GM21381 (cell line): ENCODE results near the gene HSFX4.
A peak's percentile ranks its signal among the peaks of the same experiment; 100 is the strongest.
"Not testable (repeated sequence)": the region's sequence is repeated elsewhere in the genome, so short reads cannot be mapped to it uniquely, and the experiment has no call there.

Source experiments
- ATAC-seq: cut with Tn5 transposase; IDR thresholded peaks from one replicate; pipeline ENCODE4 v1.9.1; 2021; ENCODE audit warnings: mild to moderate bottlenecking, moderate library complexity; ENCODE audit not compliant: unreplicated experiment

The HSFX4 gene, protein sequence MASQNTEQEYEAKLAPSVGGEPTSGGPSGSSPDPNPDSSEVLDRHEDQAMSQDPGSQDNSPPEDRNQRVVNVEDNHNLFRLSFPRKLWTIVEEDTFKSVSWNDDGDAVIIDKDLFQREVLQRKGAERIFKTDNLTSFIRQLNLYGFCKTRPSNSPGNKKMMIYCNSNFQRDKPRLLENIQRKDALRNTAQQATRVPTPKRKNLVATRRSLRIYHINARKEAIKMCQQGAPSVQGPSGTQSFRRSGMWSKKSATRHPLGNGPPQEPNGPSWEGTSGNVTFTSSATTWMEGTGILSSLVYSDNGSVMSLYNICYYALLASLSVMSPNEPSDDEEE

GRCh38 chrX:149929400-149929799 lies at the start of gene HSFX4:
Gene HSFX4 (plus strand): TSS chrX:149929573. CDS start chrX:149929645, 72 bp downstream.
- not testable (repeated sequence) for ATAC-seq

DNA sequence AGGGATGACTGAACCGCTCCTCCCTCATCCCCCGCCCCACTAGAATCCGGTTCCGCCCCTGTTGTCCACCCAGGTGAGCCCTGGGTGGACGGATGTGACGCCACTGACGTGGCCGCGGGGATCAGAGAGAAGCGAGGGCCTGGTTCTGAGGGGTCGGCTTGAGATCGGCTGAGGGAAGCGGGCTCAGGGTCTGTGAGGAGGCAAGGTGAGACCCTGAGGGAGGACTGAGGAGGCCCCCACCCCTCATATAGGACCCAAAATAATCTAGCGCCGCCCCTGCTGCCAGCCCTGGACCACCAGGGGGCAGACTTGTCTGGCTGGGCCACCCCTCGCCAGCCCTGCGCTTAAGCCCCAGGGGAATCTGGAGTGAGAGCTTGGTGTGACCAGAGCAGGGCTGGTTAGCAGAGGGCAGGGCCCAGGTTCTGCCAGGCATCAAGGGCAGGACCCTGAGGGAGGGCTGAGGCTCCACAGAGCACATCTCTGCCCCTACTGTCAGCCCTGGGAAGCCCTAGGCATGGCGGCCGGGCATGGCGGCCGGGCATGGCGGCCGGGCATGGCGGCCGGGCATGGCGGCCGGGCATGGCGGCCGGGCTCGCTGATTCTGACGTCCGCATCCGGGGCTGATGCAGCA lies 48.2 kb upstream of the HSFX4 start, which contains the start of gene MAGEA8:
TSS of gene MAGEA8 (plus strand) at position 103 of the 631 bp plus-strand sequence. CDS start 3,090 bp downstream, outside the sequence.
- ATAC-seq: no peak

DNA sequence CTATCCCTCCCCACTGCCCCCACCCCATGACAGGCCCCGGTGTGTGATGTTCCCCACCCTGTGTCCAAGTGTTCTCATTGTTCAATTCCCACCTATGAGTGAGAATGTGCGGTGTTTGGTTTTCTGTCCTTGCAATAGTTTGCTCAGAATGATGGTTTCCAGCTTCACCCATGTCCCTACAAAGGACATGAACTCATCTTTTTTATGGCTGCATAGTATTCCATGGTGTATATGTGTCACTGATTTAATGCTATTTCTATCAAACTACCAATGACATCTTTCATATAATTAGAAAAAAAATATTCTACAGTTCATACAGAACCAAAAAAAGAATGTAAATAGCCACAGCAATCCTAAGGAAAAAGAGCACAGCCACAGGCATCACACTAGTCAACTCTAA lies 38.5 kb upstream of the HSFX4 start:
- ATAC-seq: not testable (repeated sequence)

DNA sequence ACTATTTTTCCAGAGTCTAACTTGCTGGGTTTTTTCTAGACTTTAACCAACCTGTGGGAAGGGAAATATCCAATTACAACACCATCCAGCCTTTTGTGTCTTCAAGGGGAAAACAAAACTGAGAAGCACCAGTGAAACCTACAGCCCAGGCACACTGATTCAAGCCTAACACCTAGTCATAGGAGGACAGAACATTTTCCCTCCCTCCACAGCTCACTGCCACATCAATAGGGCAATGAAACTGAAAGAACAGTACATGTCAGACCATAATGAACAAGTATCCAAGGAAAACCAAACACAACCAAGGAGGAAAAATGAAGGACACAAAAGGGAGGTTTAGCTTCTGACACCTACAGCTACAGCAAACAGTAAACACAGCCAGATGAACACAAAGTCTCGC lies 30.8 kb upstream of the HSFX4 start:
- ATAC-seq: no peak

DNA sequence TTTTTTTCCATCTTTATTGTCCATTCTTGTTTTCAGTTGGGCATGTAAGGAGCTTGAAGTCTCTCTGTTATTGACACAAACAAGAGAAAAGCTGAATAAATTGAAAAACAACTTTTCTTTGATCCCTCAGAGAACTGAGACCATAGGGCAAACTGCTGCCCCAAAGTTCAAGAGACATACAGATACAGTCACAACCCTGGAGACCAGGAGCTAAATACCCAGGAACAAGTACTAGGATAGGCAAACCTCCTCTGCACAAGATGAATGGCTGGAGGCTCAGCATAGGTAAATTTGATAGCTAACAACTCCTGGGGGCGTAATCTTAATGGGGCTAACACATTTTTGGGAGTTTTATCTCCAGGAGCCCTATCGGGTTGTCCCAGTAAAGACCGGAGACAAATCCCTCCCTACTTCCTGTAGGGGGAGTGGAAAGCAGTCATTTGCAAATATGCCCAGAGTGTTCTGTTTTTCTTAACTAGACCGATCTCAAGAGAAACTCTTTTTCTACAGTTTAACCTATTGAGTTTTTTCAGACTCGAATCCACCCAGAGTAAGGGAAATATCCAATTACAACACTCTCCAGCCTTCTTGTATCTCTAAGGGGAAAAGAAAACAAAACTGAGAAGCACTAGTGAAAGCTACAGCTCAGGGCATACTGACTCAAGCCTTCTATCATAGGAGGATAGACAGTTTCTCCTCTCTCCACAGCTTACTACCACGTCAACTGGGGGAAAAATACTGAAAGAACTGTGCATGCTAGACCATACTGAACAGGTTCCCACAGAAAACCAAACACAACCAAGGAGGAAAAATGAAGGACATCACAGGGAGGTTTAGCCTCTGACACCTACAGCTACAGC lies 25.3 kb upstream of the HSFX4 start:
- peak; percentile 69 for ATAC-seq

GRCh38 chrX:149908308-149908707 lies 21.1 kb upstream of the HSFX4 start:
- no peak for ATAC-seq

GRCh38 chrX:149908727-149909126 lies 20.6 kb upstream of the HSFX4 start:
- no peak for ATAC-seq

DNA sequence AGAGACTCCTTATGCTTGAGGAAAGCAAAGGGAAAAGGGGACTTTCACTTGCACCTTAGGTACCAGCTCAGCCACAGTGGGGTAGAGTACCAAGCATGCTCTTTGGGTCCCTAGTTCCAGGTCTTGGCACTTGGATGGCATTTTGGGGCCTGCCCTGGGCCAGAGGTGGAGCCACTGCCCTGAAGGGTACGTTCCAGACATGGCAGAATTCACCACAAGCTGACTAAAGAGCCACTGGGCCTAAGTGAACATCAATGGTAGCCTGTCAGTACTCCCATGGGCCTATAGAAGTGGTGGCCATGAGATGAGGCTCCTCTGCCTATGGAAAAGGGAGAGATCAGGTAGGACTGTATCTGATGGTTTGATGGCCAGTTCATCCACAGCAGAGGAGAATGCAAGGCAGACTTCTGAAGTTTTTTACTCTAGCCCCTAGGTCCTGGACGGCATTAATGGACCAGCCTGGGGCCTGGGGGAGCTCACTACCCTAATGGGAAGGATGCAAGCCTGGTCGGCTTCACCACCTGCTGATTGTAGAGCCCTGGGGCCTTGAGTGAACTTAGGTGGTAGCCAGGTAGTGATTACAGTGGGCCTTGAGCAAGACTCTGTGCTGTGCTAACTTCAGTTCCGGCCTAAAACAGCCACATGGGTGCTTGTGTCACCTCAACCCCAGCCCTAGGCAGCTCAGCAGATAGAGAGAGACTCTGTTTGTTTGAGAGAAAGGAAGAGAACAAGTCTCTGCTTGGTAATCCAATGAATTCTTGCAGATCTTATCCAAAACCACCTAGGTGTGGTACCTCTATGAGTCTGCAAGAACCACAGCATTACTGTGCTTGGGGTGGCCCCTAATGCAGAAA lies 19.8 kb upstream of the HSFX4 start:
- ATAC-seq: no peak

GRCh38 chrX:149910178-149910695 lies 19.1 kb upstream of the HSFX4 start:
- no peak for ATAC-seq

DNA sequence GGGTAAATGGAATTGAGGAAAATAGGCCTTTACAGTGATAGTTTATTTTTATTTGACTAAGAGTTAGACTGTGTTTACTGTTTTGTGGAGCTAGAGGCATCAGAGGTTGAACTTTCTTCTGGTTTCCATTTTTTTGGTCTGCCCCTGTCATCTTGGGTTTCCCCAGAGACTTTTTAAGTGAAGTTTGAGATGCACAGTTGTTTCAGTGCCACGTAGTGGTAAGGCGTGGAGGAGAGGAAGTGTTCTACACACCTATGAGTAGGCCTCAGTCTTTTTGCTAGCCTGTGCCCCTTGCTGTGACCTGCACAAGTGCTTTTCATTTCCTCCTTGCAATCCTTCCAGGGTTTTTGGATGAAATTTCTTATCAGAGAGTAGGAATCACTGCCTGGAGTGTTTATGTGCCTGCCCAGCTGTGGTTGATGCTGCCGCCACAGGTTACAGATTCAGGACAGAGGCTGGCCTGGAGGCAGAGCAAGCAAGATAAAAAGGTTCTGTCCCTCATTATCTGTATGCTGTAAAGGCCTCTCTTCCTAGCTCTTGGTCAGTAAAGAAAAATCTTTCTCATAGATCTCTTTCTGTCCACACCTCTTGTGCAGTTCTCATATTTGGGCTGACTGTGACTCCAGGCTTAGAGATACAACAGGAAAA lies 12.5 kb upstream of the HSFX4 start:
- peak; percentile 69 for ATAC-seq

GRCh38 chrX:149923836-149924235 lies 5.5 kb upstream of the HSFX4 start:
- not testable (repeated sequence) for ATAC-seq

DNA sequence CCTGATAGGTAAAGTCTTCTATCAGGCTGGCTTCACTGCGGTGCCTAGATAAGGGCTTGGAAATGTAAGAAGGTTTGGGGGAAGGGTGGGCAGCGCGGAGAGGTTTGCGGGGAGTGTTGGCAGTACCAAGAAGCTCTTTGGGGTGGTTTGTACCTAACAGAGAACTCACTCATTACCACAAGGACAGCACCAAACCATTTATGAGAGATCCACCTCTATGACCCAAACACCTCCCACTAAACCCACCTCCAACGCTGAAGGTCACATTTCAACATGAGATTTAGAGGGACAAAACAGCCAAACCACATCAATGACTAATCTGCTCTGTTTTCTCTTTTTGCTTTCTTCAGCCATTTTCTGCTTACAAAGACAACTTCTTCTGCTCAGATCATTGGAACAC lies 4.9 kb upstream of the HSFX4 start:
- ATAC-seq: not testable (repeated sequence)

- not testable (repeated sequence) for ATAC-seq
Observed at GRCh38 chrX:149927245-149927963, 2.0 kb upstream of the HSFX4 start.

- not testable (repeated sequence) for ATAC-seq
Observed at GRCh38 chrX:149927964-149928258, 1.5 kb upstream of the HSFX4 start.

- not testable (repeated sequence) for ATAC-seq
Observed at GRCh38 chrX:149928635-149929034, 738 bp upstream of the HSFX4 start.

DNA sequence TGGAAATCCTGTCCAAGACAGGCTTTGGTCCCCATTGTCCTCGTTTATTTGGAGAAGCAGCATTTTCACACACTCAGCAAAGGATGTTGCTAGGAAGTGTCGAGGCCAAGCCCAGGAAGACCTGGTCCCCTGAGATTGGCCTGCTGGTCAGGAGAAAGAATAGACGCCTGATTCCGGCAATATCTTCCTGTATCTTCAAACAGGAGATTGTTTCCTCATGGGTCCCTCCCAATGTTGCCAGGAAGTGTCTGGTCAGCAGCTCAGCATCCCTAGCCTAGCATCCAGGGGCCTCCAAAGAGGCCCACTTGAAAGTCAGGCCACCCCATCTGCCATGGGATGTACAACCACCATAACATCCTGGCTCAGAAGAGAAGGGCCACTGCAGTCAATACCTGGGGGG lies 2.0 kb downstream of the HSFX4 start:
- ATAC-seq: not testable (repeated sequence)

GRCh38 chrX:149932150-149932549 lies 2.8 kb downstream of the HSFX4 start:
- not testable (repeated sequence) for ATAC-seq

DNA sequence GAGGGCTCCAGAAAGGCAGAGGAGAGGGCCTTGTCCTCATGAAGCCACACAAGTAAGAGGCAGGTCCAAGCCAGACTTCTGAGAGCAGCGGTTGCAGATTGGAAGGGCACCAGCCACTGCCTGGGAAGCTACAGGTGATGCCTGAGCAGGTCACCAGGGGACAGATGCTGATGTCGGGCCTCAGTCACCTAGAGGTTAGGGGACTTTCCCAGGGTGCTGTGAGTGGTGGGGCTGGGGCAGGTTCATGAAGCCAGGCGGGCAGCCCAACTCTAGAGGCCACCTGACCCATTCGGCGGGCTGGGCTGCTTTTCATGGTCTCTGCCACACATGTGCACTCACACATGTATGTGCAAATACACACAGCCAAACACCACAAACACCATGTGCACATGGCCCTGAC lies 3.6 kb downstream of the HSFX4 start:
- not testable (repeated sequence) for ATAC-seq

GRCh38 chrX:149933547-149933946 lies 4.2 kb downstream of the HSFX4 start:
- ATAC-seq: not testable (repeated sequence)
